GM10266 (cell line): ENCODE results near the gene EPHX1.

Source experiments
- DNase-seq: peaks from one replicate; pipeline ENCODE4 v3.0.0; 2012; ENCODE audit errors: extremely low spot score
- CTCF ChIP-seq: IDR thresholded peaks from 2 replicates; pipeline ENCODE4 v1.5.1; 2012; ENCODE audit warnings: mild to moderate bottlenecking, low read depth; ENCODE audit not compliant: control insufficient read depth, insufficient read depth; ENCODE audit errors: missing control alignments

The EPHX1 gene

DNA sequence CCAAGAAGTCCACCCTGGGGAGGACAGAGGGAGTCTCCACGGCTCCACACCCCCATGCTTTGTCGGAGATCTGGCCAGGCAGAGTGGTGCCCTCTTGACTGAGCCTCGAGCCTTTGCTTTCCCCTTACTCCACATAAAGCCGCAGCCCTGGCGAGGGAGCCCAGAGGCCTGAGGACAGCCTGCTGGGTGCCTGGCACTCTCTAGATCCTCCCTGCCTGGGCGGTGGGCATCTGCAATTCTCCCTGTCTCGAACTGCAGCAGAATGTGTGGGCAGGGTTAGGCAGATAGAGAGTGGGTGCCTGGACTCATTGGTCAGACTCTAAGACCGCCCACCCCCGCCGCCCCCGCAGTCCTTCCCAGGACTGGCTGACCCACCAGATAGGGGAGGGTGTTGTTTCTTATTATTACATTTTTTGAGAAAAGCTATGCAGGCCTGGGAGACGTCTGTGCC is 13.9 kb downstream of the EPHX1 start:
- no peak for DNase-seq
- TF ChIP-seq CTCF, result no peak

DNA sequence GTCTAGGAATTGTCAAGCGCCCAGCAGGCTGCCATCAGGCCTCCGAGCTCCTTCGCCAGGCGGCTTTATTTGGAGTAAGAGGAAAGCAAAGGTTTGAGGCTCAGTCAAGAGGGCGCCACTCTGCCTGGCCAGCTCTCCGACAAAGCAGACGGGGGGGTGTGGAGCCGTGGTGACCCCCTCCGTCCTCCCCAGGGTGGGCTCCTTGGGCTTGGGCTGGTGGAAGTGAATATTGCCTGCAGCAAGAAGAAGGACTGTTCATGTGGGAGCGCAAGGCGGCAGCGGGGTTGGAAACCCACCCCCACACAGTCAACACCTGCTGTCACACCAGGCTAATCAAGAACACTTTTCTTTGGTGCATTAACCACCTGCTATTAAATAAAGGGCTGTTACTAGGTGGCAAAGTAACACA is 14.6 kb downstream of the EPHX1 start:
- TF ChIP-seq CTCF, result no peak
- no peak for DNase-seq

DNA sequence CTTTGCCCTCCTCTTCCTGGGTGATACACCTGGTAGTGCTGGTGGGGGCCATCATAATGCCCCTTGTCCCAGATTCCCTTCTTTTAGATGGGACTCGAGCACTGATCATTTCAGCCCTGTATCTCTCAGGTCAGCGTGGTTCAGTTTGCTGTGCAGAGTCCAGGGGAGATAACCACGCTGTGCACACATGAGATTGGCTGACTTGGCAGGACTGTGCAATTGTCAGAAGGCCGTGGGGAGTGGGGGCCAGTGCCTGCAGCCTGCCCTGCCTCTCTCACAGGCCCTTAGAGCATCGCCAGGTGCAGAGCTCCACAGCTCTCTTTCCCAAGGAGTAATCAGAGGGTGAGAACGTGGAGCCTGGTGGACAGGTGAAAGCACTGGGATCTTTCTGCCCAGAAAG is 15.2 kb downstream of the EPHX1 start:
- no peak for TF ChIP-seq CTCF

GRCh38 chr1:225825607-225826007 is 15.7 kb downstream of the EPHX1 start:
- DNase-seq, result no peak
- no peak for TF ChIP-seq CTCF

More for the DNA sequence above, 15.2 kb downstream of the EPHX1 start:
- no peak for DNase-seq

GRCh38 chr1:225827076-225827475 is 17.2 kb downstream of the EPHX1 start:
- no peak for DNase-seq
- no peak for TF ChIP-seq CTCF

GRCh38 chr1:225828706-225829345 is 18.9 kb downstream of the EPHX1 start:
- DNase-seq, result no peak
- no peak for TF ChIP-seq CTCF

GRCh38 chr1:225830841-225831240 is 20.9 kb downstream of the EPHX1 start:
- no peak for TF ChIP-seq CTCF

More at GRCh38 chr1:225830841-225831240, 20.9 kb downstream of the EPHX1 start:
- no peak for DNase-seq
